Activated naive CD4-positive, alpha-beta T cell treated with anti-CD3 and anti-CD28 coated beads for 36 hours (primary cell): Measurements from ENCODE around the gene PCDH19. TPM values are rescaled to one million over a fixed set of nuclear protein-coding genes. Genes with fewer than 3 reads are reported as not detected.
"Not testable (repeated sequence)": the region's sequence is repeated elsewhere in the genome, so short reads cannot be mapped to it uniquely, and the experiment has no call there.

Source experiments
- CTCF ChIA-PET: fragments of 350-600 bp; sonication (Branson Sonifier 250); formaldehyde crosslinking; loops from one replicate; lab custom pipeline; 2021; ENCODE audit warnings: antibody characterized with exemption; lab: Charles Lee
- DNase-seq: peaks from one replicate; pipeline ENCODE4 v3.0.0-alpha.2; 2020
- H3K27ac Mint-ChIP-seq: one replicate; pipeline ENCODE4 v1.8.0; 2021; ENCODE audit warnings: mild to moderate bottlenecking, mixed read lengths
- H3K27me3 Mint-ChIP-seq: one replicate; pipeline ENCODE4 v1.8.0; 2021; ENCODE audit warnings: low read depth, mixed read lengths
- H3K36me3 Mint-ChIP-seq: one replicate; pipeline ENCODE4 v1.8.0; 2021; ENCODE audit warnings: low read depth, mixed read lengths
- H3K4me1 Mint-ChIP-seq: one replicate; pipeline ENCODE4 v1.8.0; 2021; ENCODE audit warnings: low read depth, mixed read lengths
- H3K4me3 Mint-ChIP-seq: one replicate; pipeline ENCODE4 v1.8.0; 2021; ENCODE audit warnings: mild to moderate bottlenecking, moderate library complexity, mixed read lengths
- H3K9me3 Mint-ChIP-seq: one replicate; pipeline ENCODE4 v1.8.0; 2021; ENCODE audit warnings: mixed read lengths
- intact Hi-C: fragments of 100-400 bp; cut with micrococcal nuclease; formaldehyde crosslinking; loops from one replicate; pipeline ENCODE4 v1.15.1; 2023
- total RNA-seq, 2 experiments: library from RNA; stranded (reverse); gene quantifications; one replicate each; pipeline ENCODE4 v1.2.3, GENCODE V29; 2021

PCDH19 gene, protein sequence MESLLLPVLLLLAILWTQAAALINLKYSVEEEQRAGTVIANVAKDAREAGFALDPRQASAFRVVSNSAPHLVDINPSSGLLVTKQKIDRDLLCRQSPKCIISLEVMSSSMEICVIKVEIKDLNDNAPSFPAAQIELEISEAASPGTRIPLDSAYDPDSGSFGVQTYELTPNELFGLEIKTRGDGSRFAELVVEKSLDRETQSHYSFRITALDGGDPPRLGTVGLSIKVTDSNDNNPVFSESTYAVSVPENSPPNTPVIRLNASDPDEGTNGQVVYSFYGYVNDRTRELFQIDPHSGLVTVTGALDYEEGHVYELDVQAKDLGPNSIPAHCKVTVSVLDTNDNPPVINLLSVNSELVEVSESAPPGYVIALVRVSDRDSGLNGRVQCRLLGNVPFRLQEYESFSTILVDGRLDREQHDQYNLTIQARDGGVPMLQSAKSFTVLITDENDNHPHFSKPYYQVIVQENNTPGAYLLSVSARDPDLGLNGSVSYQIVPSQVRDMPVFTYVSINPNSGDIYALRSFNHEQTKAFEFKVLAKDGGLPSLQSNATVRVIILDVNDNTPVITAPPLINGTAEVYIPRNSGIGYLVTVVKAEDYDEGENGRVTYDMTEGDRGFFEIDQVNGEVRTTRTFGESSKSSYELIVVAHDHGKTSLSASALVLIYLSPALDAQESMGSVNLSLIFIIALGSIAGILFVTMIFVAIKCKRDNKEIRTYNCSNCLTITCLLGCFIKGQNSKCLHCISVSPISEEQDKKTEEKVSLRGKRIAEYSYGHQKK (N-terminal part only)
- total RNA-seq: not detected

DNA sequence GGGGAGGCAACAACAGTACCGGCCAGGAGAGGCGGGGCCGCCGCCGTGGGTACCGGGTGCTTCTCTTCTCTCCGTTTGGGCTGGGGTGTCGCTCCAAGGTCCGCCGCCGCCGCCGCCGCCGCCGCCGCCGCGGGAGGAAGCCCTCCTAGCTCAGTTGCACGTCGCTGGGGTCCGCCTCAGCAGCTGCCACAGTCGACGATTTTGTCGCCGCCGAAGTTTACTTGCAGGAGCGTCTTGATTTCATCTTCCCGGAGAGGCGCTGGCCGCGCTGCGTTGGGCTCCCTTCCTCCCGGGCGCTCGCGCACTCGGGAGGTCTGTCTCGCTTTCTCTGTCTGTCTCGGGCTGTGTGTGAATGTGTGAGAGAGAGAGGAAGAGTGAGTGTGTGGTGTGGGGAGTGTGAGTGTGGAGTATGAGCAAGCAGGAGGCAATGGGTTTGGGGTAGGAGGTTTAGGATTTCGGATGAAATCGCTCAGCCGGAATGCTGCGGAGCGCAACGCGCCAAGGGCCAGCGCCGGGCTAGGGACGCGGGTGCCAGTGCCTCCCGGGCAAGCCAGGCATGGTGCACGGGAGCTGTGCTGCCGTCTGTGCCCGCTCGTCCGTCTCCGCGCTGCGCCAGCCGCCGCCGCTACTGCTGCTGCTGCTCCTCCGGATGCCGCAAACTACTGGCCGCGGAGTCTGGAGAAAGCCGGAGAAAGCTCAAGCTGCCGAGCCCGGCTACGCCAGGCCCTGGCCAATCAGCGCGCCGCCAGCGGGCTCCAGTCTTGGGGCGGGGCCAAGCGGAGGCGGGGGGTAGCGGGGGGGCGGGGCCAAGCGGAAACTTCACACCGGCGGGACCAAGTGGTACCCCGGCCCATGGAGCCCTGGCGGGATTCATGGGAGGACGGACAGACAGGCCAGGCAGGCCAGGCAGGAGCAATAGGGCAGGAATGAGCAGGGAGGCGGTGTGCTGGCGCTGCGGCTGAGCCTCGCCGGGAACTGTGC is at the start of gene PCDH19:
TSS of gene PCDH19 (minus strand) at position 664 of the 981 bp plus-strand sequence. CDS start 1,676 bp downstream, outside the sequence.
- peaks cover 14% of the 10 kb centered on the region for H3K4me1 Mint-ChIP-seq
- H3K4me3 Mint-ChIP-seq: peak within 1 kb of the TSS; percentile 68
- H3K36me3 Mint-ChIP-seq: no peaks in the 10 kb centered on the region
- peak; percentile 55 for DNase-seq
- H3K9me3 Mint-ChIP-seq: no peaks in the 10 kb centered on the region
- intact Hi-C loops: no loop called here
- CTCF ChIA-PET: no interaction called here
- no peak within 1 kb of the TSS for H3K27ac Mint-ChIP-seq
- peaks cover 60% of the 10 kb centered on the region for H3K27me3 Mint-ChIP-seq

DNA sequence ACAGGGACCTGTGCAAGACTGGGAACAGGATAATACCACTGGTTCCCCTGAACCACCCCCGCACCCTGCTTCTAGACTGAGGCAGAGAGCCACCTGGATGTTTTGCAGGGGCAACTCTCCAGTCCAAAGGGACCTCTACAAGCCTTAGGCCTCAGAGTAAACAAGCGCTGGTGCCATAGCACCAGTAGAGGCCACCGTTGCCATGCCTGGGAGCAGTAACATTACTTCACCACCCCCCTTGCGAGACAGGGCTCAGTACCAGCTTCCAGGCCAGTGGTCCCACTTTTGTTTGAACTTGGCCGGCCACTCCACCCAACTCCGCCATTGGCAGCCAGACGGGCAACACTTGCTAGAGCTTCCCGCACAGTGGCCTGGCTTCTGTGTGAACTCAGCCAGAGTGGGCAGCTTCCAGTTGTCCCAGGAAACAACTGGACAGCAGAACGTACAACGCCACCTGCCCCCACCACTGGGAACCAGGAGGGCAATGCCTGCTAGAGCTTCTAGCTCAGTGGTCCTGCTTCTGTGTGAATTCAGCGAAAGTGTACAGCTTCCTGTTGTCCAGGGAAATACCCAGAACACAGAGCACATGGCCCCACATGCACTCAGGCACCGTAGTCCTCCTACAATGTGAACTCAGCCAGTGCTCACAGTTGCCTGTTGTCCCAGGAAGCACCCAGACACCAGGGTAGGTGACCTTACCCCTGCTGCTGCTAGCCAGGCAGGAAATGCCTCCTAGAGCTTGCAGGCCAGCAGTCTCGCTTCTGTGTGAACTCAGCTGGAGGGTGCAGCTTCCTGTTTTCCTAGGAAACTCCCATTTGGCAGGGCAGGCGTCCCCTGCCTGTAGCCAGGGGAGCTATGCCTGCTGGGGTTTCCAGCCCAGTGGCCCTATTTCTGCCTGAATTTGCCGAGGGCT is 39.9 kb upstream of the PCDH19 start:
- Mint-ChIP-seq H3K9me3 (no peaks in the 10 kb centered on the region), H3K4me1 (no peaks in the 10 kb centered on the region), H3K27me3 (peaks cover 5% of the 10 kb centered on the region), H3K4me3 (no peak overlapping the region), H3K36me3 (no peaks in the 10 kb centered on the region), H3K27ac (no peak overlapping the region)
- intact Hi-C loops: loop anchor here (10.0 kb wide), 1 partner anchor 185 kb away; the partner anchor contains the start of gene TSPAN6
- DNase-seq: no peak
- CTCF ChIA-PET: no interaction called here

DNA sequence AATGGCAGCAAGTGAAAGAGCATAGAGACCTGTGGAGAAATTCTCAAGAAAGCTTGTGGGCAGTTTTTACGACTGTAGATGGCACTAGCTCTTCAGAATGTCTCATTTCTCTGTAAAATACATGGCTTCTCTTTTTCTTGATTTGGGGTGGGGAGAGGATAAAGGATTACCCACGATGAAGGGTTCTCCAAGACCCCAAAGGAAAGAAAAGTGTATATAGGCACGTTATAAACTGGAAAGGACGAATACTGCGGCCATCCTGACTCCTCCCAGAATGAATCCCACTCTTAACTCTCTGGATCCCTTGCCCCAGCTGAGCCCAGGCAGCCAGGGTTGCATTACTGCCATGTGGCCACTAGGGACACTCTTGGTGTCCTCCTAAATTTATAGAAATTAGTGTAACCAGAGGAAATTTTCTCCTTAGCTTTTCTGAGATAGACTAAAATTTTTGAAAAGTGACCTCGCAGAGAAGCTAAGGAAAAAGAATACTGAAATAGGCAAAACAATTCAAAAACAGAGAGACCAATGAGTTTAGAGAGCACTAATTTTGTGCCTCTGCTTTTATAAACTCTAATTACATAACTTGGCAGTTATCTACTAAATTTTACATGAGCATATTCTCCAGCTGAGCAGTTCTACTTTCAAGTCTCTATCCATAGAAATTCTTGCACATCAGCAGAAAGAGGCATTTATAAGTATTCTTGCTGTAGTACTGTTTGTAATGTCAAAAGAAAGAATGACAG is 37.8 kb upstream of the PCDH19 start:
- H3K27me3 Mint-ChIP-seq: peaks cover 5% of the 10 kb centered on the region
- no peaks in the 10 kb centered on the region for H3K36me3 Mint-ChIP-seq
- peak; percentile 20 for DNase-seq
- no peak overlapping the region for H3K27ac Mint-ChIP-seq
- no peaks in the 10 kb centered on the region for H3K9me3 Mint-ChIP-seq
- no peak overlapping the region for H3K4me3 Mint-ChIP-seq
- CTCF ChIA-PET: interaction anchor here (0.9 to 1.6 kb wide), 5 partner anchors 10 to 28 kb away, joined by 3 to 5 read pairs (median 3); no protein-coding TSS in a partner anchor
- H3K4me1 Mint-ChIP-seq: no peaks in the 10 kb centered on the region
- intact Hi-C loops: loop anchor here (10.0 kb wide), 1 partner anchor 187 kb away; the partner anchor contains the start of gene TSPAN6

DNA sequence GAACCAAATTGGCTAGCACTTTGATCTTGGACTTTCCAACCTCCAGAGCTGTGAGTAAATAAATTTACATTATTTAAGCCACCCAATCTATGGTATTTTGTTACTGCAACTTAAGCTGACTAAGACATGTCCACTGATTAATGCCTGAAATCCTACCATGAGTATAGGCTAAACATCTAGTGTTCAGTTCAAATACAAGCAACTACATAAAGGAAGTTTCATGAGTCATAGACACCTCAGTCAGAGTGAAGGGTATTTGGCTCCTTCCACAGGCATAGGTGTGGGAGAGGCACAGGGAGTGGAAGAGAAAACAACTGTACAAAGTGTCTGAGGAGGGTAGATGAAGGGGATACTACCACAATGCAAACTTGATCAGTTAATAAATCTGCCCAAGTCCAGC is 35.5 kb upstream of the PCDH19 start:
- intact Hi-C loops: loop anchor here (10.0 kb wide), 1 partner anchor 189 kb away; the partner anchor contains the start of gene TSPAN6
- no peaks in the 10 kb centered on the region for H3K9me3 Mint-ChIP-seq
- no peak overlapping the region for H3K27ac Mint-ChIP-seq
- no peak for DNase-seq
- H3K4me1 Mint-ChIP-seq: no peaks in the 10 kb centered on the region
- H3K27me3 Mint-ChIP-seq: no peaks in the 10 kb centered on the region
- CTCF ChIA-PET: interaction anchor here (1.1 to 1.3 kb wide), 2 partner anchors 10 to 34 kb away, joined by 3 to 4 read pairs; no protein-coding TSS in a partner anchor
- no peak overlapping the region for H3K4me3 Mint-ChIP-seq
- no peaks in the 10 kb centered on the region for H3K36me3 Mint-ChIP-seq

DNA sequence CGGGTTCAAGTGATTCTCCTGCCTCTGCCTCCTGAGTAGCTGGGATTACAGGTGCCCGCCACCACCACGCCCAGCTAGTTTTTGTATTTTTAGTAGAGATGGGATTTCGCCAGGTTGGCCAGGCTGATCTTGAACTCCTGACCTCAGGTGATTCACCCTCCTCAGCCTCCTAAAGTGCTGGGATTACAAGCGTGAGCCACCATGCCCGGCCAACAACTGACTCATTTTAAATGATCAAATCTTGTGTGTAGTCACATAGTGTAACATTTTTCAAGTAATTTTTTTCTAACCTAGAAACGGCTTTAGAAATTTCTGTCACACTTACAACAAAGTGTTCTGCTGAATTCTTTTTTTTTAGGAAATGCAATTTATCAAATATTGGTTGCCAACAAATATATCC is 31.2 kb upstream of the PCDH19 start:
- H3K4me3 Mint-ChIP-seq, H3K9me3 Mint-ChIP-seq, H3K4me1 Mint-ChIP-seq, H3K27me3 Mint-ChIP-seq, H3K27ac Mint-ChIP-seq, H3K36me3 Mint-ChIP-seq, DNase-seq, CTCF ChIA-PET: not testable (repeated sequence)
- intact Hi-C loops: loop anchor here (10.0 kb wide), 1 partner anchor 193 kb away; the partner anchor contains the start of gene TSPAN6

DNA sequence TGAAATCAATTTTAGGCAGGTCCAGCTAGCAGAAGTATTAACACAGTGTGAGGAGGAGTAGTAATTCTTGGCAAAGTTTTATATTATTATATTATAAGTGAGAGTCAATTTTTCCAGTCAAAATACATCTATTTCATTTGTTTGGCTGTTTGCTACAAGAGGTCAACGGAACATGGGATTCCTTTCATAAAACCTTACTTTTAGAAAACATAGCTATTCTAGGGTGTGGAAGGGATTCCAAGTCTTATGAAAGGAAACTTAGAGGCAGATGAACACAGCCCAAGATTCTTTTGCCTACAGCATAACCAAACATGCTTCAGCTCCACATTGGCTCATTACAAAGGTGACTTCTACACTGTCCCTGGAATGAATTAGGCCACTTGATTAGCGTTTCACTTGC is 29.9 kb upstream of the PCDH19 start:
- intact Hi-C loops: loop anchor here (10.0 kb wide), 1 partner anchor 195 kb away; the partner anchor contains the start of gene TSPAN6
- H3K27me3 Mint-ChIP-seq: no peaks in the 10 kb centered on the region
- DNase-seq: no peak
- no peak overlapping the region for H3K27ac Mint-ChIP-seq
- no peak overlapping the region for H3K4me3 Mint-ChIP-seq
- no peaks in the 10 kb centered on the region for H3K4me1 Mint-ChIP-seq
- no peaks in the 10 kb centered on the region for H3K36me3 Mint-ChIP-seq
- CTCF ChIA-PET: no interaction called here
- H3K9me3 Mint-ChIP-seq: no peaks in the 10 kb centered on the region

DNA sequence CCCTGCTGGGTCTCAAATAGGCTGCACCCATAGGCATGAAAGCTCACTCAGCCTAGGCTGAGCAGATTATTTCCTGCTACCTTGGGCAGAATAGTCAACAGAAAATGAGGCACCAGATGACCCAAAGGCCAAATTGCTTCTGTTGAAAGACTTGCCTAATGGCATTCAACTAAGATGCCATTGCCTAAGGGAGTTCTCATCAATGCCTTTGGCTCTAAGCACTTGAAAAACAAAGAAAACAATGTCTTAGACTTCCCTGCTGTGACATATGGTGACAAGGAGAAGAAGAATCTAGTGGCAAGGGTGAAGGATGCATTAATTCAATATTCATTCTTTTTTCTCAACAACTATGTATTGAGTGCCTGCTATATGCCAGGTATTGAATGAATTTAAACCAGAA is 25.7 kb upstream of the PCDH19 start:
- no peaks in the 10 kb centered on the region for H3K4me1 Mint-ChIP-seq
- H3K9me3 Mint-ChIP-seq: no peaks in the 10 kb centered on the region
- intact Hi-C loops: no loop called here
- H3K4me3 Mint-ChIP-seq: no peak overlapping the region
- CTCF ChIA-PET: interaction anchor here (1.0 kb wide), 1 partner anchor 11 kb away, joined by 3 read pairs; no protein-coding TSS in a partner anchor
- H3K27ac Mint-ChIP-seq: no peak overlapping the region
- H3K27me3 Mint-ChIP-seq: no peaks in the 10 kb centered on the region
- DNase-seq: no peak
- H3K36me3 Mint-ChIP-seq: no peaks in the 10 kb centered on the region

DNA sequence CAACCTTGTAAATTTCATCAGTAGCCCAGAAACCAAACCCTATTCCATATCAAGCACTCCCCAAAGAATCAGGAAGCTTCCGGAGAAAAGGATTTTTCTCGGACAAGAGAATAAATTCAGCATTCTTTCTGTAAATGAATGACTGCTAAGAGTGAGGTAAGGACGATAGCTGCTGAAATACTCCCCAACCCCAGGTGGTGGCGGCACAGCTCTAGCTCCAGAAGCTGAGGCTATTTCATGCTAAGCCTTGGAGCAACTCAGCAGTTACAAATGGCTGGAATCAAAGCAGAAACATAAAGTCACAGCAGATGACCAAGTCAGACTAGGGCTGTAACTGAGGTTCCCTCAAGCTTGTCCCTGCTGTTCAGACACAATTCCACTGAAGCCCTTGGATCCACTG is 13.9 kb upstream of the PCDH19 start:
- intact Hi-C loops: no loop called here
- peaks cover 3% of the 10 kb centered on the region for H3K27me3 Mint-ChIP-seq
- H3K27ac Mint-ChIP-seq: no peak overlapping the region
- H3K36me3 Mint-ChIP-seq: no peaks in the 10 kb centered on the region
- H3K4me3 Mint-ChIP-seq: no peak overlapping the region
- no peaks in the 10 kb centered on the region for H3K9me3 Mint-ChIP-seq
- CTCF ChIA-PET: interaction anchor here (0.6 kb wide), 1 partner anchor 24 kb away, joined by 4 read pairs; no protein-coding TSS in a partner anchor
- H3K4me1 Mint-ChIP-seq: no peaks in the 10 kb centered on the region
- DNase-seq: no peak

DNA sequence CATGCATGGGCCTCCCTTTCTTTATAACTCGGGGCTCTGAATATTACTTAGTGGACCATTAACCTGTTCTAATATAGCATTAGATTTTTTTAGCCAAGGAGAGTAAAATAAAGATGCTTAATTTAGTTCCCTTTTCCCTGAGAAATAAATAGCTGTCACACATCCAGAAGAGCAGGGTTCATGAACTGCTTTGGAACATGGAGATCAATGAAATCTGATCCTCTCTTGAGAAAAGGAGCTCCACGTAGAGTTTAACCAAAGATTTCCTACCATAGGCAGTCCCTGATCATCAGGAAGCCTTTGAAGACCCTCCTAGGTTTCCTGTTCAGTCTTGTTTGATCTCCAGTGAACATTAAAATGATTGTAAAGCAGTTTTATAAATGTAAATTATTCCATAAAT is 8.5 kb upstream of the PCDH19 start:
- H3K4me3 Mint-ChIP-seq: no peak overlapping the region
- peaks cover 6% of the 10 kb centered on the region for H3K27me3 Mint-ChIP-seq
- DNase-seq: no peak
- CTCF ChIA-PET: no interaction called here
- no peaks in the 10 kb centered on the region for H3K36me3 Mint-ChIP-seq
- no peak overlapping the region for H3K27ac Mint-ChIP-seq
- intact Hi-C loops: no loop called here
- H3K9me3 Mint-ChIP-seq: no peaks in the 10 kb centered on the region
- H3K4me1 Mint-ChIP-seq: no peaks in the 10 kb centered on the region

DNA sequence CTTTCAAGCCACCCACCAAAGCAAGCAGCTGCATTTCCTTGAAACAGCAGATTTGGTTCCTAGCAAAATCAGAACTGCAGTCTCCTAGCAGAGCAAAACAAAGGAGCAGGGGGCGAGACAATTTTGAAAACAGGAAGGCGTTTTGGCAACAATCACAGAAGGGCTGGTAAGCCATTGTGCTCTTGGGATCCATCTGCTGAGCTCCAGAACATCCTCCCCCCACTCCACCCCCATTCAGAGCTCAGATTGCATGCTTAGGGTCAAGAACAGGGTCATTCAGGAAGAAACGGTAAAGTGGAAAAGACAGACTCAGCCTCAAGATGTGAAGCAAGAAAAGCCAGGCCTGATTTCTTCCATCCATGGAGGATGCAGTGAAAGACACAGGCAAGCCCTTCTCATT is 7.6 kb upstream of the PCDH19 start:
- no peaks in the 10 kb centered on the region for H3K36me3 Mint-ChIP-seq
- H3K9me3 Mint-ChIP-seq: no peaks in the 10 kb centered on the region
- DNase-seq: no peak
- peaks cover 11% of the 10 kb centered on the region for H3K27me3 Mint-ChIP-seq
- H3K4me1 Mint-ChIP-seq: peaks cover 4% of the 10 kb centered on the region
- no peak overlapping the region for H3K4me3 Mint-ChIP-seq
- CTCF ChIA-PET: no interaction called here
- no peak overlapping the region for H3K27ac Mint-ChIP-seq
- intact Hi-C loops: no loop called here
